Epithelial cell of alveolus of lung (primary cell): ENCODE results near the gene TPRX1. TPM values are rescaled to one million over a fixed set of nuclear protein-coding genes. Genes with fewer than 3 reads are reported as not detected.

Experiments used
- total RNA-seq: library from RNA; depleted of rRNA; stranded (reverse); fragments of >200 nt; gene quantifications from 2 replicates; pipeline ENCODE4 v1.2.1, GENCODE V29; 2015

Gene TPRX1, protein sequence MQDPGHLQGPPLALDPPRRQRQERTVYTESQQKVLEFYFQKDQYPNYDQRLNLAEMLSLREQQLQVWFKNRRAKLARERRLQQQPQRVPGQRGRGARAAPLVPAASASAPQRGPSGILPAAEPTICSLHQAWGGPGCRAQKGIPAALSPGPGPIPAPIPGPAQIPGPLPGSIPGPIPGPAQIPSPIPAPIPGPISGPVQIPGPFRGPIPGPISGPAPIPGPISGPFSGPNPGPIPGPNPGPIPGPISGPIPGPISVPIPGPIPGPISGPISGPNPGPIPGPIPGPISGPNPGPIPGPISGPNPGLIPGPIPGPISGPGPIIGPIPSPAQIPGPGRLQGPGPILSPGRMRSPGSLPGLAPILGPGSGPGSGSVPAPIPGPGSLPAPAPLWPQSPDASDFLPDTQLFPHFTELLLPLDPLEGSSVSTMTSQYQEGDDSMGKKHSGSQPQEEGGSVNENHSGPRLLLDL
- total RNA-seq: not detected in 2 replicates

GRCh38 chr19:47804451-47804850 lies at the start of gene TPRX1:
Gene TPRX1 (minus strand): TSS chr19:47804551. CDS start chr19:47804539, 12 bp downstream.

DNA sequence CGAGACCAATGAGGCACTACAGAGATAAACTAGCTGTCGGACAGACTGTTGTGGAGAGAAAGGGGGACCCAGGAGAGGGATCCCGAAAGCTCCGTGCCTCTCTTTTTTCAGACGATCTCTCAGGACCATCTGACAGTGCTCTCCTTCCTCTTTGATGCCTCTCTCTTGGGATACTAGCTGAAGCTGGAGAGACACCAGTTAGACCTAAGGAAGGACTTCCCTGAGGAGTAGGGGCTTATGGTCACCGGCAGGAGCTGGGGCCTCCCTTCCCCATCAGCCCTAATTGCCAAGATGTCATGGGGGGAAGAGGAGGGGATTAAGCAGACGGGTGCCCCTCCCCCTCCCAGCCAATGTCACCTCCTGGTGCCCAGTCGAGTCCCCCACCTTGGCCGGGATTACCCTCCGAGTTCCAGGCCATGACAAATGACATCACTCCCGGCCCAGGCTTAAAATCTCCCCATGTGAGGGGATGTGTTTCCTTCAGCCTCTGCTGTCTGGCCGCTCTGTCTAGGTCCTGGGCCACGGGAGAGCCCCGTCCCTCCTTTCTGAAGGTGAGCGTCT lies 17.2 kb upstream of the TPRX1 start, which contains the start of gene CRX:
Gene CRX, plus strand, starts transcription at position 478 of the 561 bp plus-strand sequence. CDS start 12,507 bp downstream, outside the sequence.

DNA sequence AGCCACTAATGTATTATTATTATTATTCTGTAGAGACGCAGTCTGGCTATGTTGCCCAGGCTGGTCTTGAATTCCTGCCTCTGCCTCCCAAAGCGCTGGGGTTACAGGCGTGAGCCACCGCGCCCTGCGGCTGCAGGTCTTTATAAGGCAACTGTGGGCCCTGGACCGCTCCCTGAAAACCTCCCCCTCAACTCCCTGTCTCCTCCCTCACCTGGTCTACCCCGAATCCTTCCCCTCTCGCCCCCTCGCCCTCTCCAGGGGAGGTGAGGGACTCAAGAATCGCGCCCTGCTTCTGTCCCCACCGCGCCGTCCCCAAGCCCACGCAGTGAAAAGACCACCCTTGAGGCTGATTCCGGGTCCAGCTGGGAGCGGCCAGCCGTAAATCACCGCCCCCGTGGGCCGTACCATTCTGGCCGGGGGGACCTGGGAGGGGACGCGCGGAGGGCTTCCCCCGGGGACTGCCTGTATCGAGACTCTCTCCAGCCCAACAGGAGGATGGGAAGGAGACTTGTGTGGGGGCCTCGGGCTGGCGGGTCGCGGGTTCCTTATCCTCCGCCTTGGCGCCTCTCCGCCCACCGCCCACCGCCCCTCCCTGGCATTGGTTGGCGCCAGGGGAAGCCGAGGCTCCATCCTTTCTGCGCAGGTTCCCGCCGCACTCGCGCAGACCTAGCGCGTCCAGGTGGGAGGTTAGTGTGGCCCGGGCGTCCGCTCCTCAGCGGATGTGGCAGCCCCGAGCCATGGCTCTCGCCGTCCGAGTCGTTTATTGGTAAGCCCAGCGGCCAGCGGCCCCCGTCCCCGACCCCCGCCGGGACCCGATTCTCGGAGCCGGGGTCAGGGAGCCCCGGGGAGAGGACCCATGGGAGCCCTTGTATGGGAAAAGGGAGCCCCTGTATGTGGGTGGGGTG lies 26.1 kb downstream of the TPRX1 start, which contains the start of gene SELENOW:
Gene SELENOW, plus strand, starts transcription at position 655 of the 905 bp plus-strand sequence. Its CDS starts 83 bp downstream, at position 738.

Other genes starting within 250 kb of the TPRX1 start
- under 0.01 TPM in 1 of 2 replicates, not detected in the other for gene ZNF541, start 231.4 kb downstream of the TPRX1 start, total RNA-seq
- 3.4 and 10.7 TPM in 2 replicates for gene BICRA, start 195.4 kb downstream of the TPRX1 start, total RNA-seq
- 149 and 307 TPM in 2 replicates for gene EHD2, start 91.1 kb downstream of the TPRX1 start, total RNA-seq
- 208 and 584 TPM in 2 replicates for gene NOP53, start 59.0 kb downstream of the TPRX1 start, total RNA-seq
- gene SELENOW, start 25.8 kb downstream of the TPRX1 start, total RNA-seq: 404 and 583 TPM in 2 replicates
- not detected in 2 replicates for gene CRX, start 17.4 kb upstream of the TPRX1 start, total RNA-seq
- gene TPRX2, start 54.7 kb upstream of the TPRX1 start, total RNA-seq: not detected in 2 replicates
- gene SULT2A1, start 81.8 kb upstream of the TPRX1 start, total RNA-seq: not detected in 2 replicates
- not detected in 2 replicates for gene BSPH1, start 187.6 kb upstream of the TPRX1 start, total RNA-seq
- gene ELSPBP1, start 190.1 kb upstream of the TPRX1 start, total RNA-seq: not detected in 2 replicates
- not detected in 2 replicates for gene CABP5, start 239.5 kb upstream of the TPRX1 start, total RNA-seq